Neural crest cell (in vitro differentiated cells): ENCODE data around the gene CYGB. TPM values are rescaled to one million over a fixed set of nuclear protein-coding genes. Genes with fewer than 3 reads are reported as not detected.
"Not testable (repeated sequence)": the region's sequence is repeated elsewhere in the genome, so short reads cannot be mapped to it uniquely, and the experiment has no call there.

Experiments
- DNase-seq: peaks from one replicate; pipeline ENCODE4 v3.0.0; 2021; ENCODE audit warnings: low read depth, mixed read lengths, low spot score
- H3K27ac Mint-ChIP-seq: one replicate; pipeline ENCODE4 v1.8.0; 2021; ENCODE audit warnings: mild to moderate bottlenecking, mixed read lengths; ENCODE audit not compliant: unreplicated experiment
- H3K27me3 Mint-ChIP-seq: 2 replicates; pipeline ENCODE4 v1.8.0; 2021; ENCODE audit warnings: low read depth, mild to moderate bottlenecking, mixed read lengths
- H3K36me3 Mint-ChIP-seq: 2 replicates; pipeline ENCODE4 v1.8.0; 2021; ENCODE audit warnings: low read depth, mild to moderate bottlenecking, mixed read lengths
- H3K4me1 Mint-ChIP-seq: 2 replicates; pipeline ENCODE4 v1.8.0; 2021; ENCODE audit warnings: mixed read lengths
- H3K4me3 Mint-ChIP-seq: one replicate; pipeline ENCODE4 v1.8.0; 2021; ENCODE audit warnings: mild to moderate bottlenecking, mixed read lengths
- H3K9me3 Mint-ChIP-seq: 2 replicates; pipeline ENCODE4 v1.8.0; 2021; ENCODE audit warnings: mixed read lengths
- CTCF ChIP-seq: fragments of 200-600 bp; sonication (generic); conservative IDR thresholded peaks from 2 replicates; pipeline ENCODE4 v1.5.0; 2021; ENCODE audit warnings: antibody characterized with exemption, mild to moderate bottlenecking
- total RNA-seq: library from RNA; stranded (reverse); gene quantifications from 2 replicates; pipeline ENCODE4 v1.2.1, GENCODE V29; 2021

Gene CYGB
- total RNA-seq, 1 donor from 2014 or later, result 8.7 TPM

- Mint-ChIP-seq H3K4me1 (peaks cover 14% of the 10 kb centered on the region), H3K27ac (no peak overlapping the region), H3K36me3 (no peaks in the 10 kb centered on the region), H3K27me3 (peaks cover 4% of the 10 kb centered on the region), H3K9me3 (no peaks in the 10 kb centered on the region), H3K4me3 (no peak overlapping the region)
- no peak for TF ChIP-seq CTCF
- DNase-seq, result no peak
Observed at GRCh38 chr17:76521262-76521661, 16.2 kb downstream of the CYGB start.

GRCh38 chr17:76519048-76519966 lies 18.2 kb downstream of the CYGB start:
- no peak for DNase-seq
- peaks cover 6% of the 10 kb centered on the region for H3K4me1 Mint-ChIP-seq
- peak overlapping the region; percentile 57 for H3K27ac Mint-ChIP-seq
- H3K27me3 Mint-ChIP-seq, result peaks cover 2% of the 10 kb centered on the region
- no peaks in the 10 kb centered on the region for H3K9me3 Mint-ChIP-seq
- TF ChIP-seq CTCF, result no peak
- no peak overlapping the region for H3K4me3 Mint-ChIP-seq
- H3K36me3 Mint-ChIP-seq, result no peaks in the 10 kb centered on the region

- Mint-ChIP-seq H3K27ac (no peak overlapping the region), H3K36me3 (no peaks in the 10 kb centered on the region), H3K27me3 (no peaks in the 10 kb centered on the region), H3K9me3 (no peaks in the 10 kb centered on the region), H3K4me1 (no peaks in the 10 kb centered on the region), H3K4me3 (no peak overlapping the region)
- DNase-seq, result no peak
- no peak for TF ChIP-seq CTCF
Observed at GRCh38 chr17:76517638-76518038, 19.9 kb downstream of the CYGB start.

GRCh38 chr17:76515274-76515949 lies 22.1 kb downstream of the CYGB start:
- DNase-seq, result no peak
- Mint-ChIP-seq H3K27ac (no peak overlapping the region), H3K36me3 (no peaks in the 10 kb centered on the region), H3K27me3 (no peaks in the 10 kb centered on the region), H3K4me3 (no peak overlapping the region), H3K9me3 (no peaks in the 10 kb centered on the region), H3K4me1 (no peaks in the 10 kb centered on the region)
- no peak for TF ChIP-seq CTCF

- not testable (repeated sequence) for DNase-seq, H3K27me3 Mint-ChIP-seq, H3K27ac Mint-ChIP-seq
Observed at GRCh38 chr17:76514355-76514754, 23.2 kb downstream of the CYGB start.

GRCh38 chr17:76513306-76513692 lies 24.2 kb downstream of the CYGB start:
- Mint-ChIP-seq H3K27ac (no peak overlapping the region), H3K27me3 (peaks cover 6% of the 10 kb centered on the region), H3K4me3 (no peak overlapping the region), H3K9me3 (no peaks in the 10 kb centered on the region), H3K36me3 (no peaks in the 10 kb centered on the region), H3K4me1 (no peaks in the 10 kb centered on the region)
- DNase-seq, result no peak
- TF ChIP-seq CTCF, result no peak

More at GRCh38 chr17:76514355-76514754, 23.2 kb downstream of the CYGB start:
- not testable (repeated sequence) for H3K4me1 Mint-ChIP-seq, H3K36me3 Mint-ChIP-seq, H3K9me3 Mint-ChIP-seq, H3K4me3 Mint-ChIP-seq
